ENCODE measurements around the gene HARBI1.
A peak's percentile ranks its signal among the peaks of the same experiment; 100 is the strongest.

Gene HARBI1

DNA sequence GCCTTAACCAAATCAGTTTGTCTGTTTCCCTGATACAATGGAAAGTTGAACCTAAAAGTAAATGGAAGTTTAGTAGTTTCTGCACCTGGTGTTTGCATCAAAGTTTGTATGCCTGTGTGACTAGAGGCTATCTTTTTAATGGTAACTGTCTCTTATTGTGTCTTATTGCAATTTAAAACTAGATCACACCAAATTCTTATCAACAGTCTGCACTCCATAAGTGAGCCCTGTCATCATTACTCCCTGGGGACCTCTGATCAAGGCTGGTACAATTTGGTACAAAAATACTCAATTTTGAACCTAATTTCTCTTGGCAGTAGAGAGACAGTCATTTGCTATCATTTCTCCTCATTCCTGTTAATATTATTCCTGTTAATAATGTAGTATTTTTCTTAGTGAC, 45.3 kb upstream of the HARBI1 start:
- no peak for DNase-seq
- H3K27me3 ChIP-seq = no peaks in the 10 kb centered on the region
- no peaks in the 10 kb centered on the region for H3K9me3 ChIP-seq
- H3K36me3 ChIP-seq = peaks cover 73 to 99% (median 82%) of the 10 kb centered on the region in 3 donors
- TF ChIP-seq, protein P1, sequence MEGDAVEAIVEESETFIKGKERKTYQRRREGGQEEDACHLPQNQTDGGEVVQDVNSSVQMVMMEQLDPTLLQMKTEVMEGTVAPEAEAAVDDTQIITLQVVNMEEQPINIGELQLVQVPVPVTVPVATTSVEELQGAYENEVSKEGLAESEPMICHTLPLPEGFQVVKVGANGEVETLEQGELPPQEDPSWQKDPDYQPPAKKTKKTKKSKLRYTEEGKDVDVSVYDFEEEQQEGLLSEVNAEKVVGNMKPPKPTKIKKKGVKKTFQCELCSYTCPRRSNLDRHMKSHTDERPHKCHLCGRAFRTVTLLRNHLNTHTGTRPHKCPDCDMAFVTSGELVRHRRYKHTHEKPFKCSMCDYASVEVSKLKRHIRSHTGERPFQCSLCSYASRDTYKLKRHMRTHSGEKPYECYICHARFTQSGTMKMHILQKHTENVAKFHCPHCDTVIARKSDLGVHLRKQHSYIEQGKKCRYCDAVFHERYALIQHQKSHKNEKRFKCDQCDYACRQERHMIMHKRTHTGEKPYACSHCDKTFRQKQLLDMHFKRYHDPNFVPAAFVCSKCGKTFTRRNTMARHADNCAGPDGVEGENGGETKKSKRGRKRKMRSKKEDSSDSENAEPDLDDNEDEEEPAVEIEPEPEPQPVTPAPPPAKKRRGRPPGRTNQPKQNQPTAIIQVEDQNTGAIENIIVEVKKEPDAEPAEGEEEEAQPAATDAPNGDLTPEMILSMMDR (IDR thresholded peaks at IDR 0.05) = no peak
- H3K27ac ChIP-seq = no peak overlapping the region
- H3K4me1 ChIP-seq = peaks cover 0 to 33% (median 8%) of the 10 kb centered on the region in 4 donors
- intact Hi-C loops (cut with DNase I; ENCODE audit: low total_unique reads) = no loop called here
- no peak overlapping the region for H3K4me3 ChIP-seq

DNA sequence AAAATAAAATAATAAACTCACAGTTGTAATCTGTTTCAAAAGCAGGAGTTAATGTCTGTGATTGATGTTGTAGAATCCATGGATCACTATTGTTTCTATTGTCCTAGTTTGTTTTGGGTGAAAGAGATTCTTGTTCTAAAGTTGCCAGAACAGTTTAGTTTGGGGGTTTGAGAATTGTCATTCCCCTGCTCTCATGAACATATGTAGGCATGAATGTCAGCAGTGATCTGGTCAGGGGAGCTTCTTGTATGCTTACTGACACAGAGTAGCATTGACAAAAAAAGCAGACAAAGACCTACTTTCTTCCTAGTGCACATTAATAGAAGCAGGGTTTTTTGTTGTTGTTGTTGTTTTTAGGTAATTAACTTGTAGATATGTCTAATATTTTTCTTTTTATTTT, 44.8 kb upstream of the HARBI1 start:
- H3K4me1 ChIP-seq = peaks cover 0 to 28% (median 4%) of the 10 kb centered on the region in 4 donors
- no peaks in the 10 kb centered on the region for H3K27me3 ChIP-seq
- no peak overlapping the region for H3K27ac ChIP-seq
- intact Hi-C loops (cut with DNase I; ENCODE audit: low total_unique reads) = no loop called here
- H3K9me3 ChIP-seq = no peaks in the 10 kb centered on the region
- H3K36me3 ChIP-seq = peaks cover 78 to 99% (median 84%) of the 10 kb centered on the region in 3 donors
- TF ChIP-seq, protein P1 (IDR thresholded peaks at IDR 0.05) = no peak
- no peak overlapping the region for H3K4me3 ChIP-seq
- no peak for DNase-seq

DNA sequence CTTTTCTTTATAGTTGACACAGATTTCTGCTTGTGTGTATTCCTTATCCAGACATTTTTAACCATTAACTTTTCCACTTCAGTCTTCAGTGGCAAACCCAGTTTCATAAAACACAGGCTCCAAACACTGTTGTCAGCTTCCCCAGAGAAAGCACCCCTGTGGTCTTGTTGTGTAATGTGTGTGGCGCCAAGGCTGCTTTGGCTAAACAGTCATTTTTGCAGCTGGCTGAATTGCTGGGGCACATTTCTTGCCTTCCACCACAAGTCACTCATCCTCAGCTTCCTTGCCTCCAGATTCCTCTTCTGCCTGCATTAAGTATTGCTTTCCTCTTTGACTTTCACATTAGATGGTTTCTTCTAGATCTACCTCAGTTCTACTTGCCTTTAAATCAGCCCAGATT, 42.9 kb upstream of the HARBI1 start:
- H3K27me3 ChIP-seq = no peaks in the 10 kb centered on the region
- H3K27ac ChIP-seq = peak overlapping the region in 1 of 2 donors; percentile 16
- no peak overlapping the region for H3K4me3 ChIP-seq
- TF ChIP-seq, protein P1 (IDR thresholded peaks at IDR 0.05) = no peak
- peaks cover 0 to 17% (median 0%) of the 10 kb centered on the region in 4 donors for H3K4me1 ChIP-seq
- peaks cover 85 to 100% (median 87%) of the 10 kb centered on the region in 3 donors for H3K36me3 ChIP-seq
- H3K9me3 ChIP-seq = no peaks in the 10 kb centered on the region
- DNase-seq = peak; percentile 73 to 74
- intact Hi-C loops (cut with DNase I; ENCODE audit: low total_unique reads) = no loop called here

DNA sequence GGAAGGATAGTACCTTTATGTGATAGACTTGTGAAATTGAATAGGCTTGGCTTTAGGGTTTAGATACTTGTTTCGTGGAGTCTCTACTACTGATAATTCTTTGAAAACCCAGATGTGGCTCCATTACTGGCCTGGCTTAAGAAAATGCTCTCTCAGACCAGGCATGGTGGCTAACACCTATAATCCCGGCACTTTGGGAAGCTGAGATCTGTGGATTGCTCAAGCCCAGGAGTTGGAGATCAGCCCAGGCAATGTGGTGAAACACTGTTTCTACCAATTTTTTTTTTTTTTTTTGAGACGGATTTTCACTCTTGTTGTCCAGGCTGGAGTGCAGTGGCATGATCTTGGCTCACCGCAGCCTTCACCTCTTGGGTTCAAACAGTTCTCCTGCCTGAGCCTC, 41.2 kb upstream of the HARBI1 start:
- Histone ChIP-seq H3K36me3 (peaks cover 84 to 99% (median 84%) of the 10 kb centered on the region in 3 donors), H3K9me3 (no peaks in the 10 kb centered on the region), H3K27ac (peak overlapping the region in 1 of 2 donors; percentile 28), H3K4me1 (peaks cover 0 to 11% (median 0%) of the 10 kb centered on the region in 4 donors), H3K4me3 (no peak overlapping the region), H3K27me3 (no peaks in the 10 kb centered on the region)
- DNase-seq = peak; percentile 81 to 82
- intact Hi-C loops (cut with DNase I; ENCODE audit: low total_unique reads) = no loop called here
- TF ChIP-seq, protein P1 (IDR thresholded peaks at IDR 0.05) = no peak

DNA sequence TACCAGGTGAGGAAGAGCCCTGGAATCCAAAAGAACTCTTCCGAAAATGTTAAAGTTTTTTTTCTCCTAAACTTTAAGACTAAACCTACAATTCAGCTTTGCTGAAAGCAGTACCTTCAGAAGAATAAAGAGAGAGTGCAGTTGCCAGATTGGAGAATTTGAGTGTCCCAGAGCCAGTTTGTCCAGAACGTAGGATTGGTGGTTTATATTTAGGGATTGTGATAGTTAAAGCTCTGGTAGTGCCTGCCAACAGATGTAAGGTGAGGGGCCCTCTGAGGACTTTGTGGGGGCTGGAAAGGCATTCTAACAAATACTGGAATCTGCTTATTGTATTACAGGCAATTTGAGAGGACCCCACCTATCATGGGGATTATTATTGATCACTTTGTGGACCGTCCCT, 40.2 kb upstream of the HARBI1 start:
- intact Hi-C loops (cut with DNase I; ENCODE audit: low total_unique reads) = no loop called here
- H3K4me1 ChIP-seq = peaks cover 0 to 10% (median 0%) of the 10 kb centered on the region in 4 donors
- peaks cover 82 to 99% (median 89%) of the 10 kb centered on the region in 3 donors for H3K36me3 ChIP-seq
- TF ChIP-seq, protein P1 (IDR thresholded peaks at IDR 0.05) = no peak
- no peak overlapping the region for H3K4me3 ChIP-seq
- H3K27me3 ChIP-seq = no peaks in the 10 kb centered on the region
- H3K9me3 ChIP-seq = no peaks in the 10 kb centered on the region
- H3K27ac ChIP-seq = no peak overlapping the region
- DNase-seq = no peak

DNA sequence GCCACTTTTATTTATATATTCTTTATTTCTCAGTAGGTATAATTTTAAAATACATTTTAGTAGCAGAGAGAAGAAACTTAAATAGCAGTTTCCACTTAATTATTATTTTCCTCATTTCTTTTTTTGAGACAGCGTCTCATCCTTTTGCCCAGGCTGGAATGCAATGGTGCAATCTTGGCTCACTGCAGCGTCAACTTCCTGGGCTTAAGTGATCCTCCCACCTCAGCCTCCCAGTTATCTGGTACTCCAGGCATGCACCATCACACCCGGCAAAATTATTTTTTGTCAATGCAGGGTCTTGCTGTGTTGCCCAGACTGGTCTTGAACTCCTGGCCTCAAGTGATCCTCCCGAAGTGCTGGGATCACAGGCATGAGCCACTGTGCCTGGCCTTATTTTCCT, 38.6 kb upstream of the HARBI1 start:
- Histone ChIP-seq H3K27ac (no peak overlapping the region), H3K36me3 (peaks cover 87 to 99% (median 89%) of the 10 kb centered on the region in 3 donors)

More for the DNA sequence above, 38.6 kb upstream of the HARBI1 start:
- intact Hi-C loops (cut with DNase I; ENCODE audit: low total_unique reads) = no loop called here
- Histone ChIP-seq H3K9me3 (no peaks in the 10 kb centered on the region), H3K27me3 (no peaks in the 10 kb centered on the region), H3K4me1 (peaks cover 0 to 10% (median 0%) of the 10 kb centered on the region in 4 donors), H3K4me3 (no peak overlapping the region)
- TF ChIP-seq, protein P1 (IDR thresholded peaks at IDR 0.05) = no peak
- DNase-seq = no peak

All from tibial artery (tissue), 4 donors.